GM19324 (cell line): ENCODE measurements around the gene AMOT.
"Not testable (repeated sequence)": the region's sequence is repeated elsewhere in the genome, so short reads cannot be mapped to it uniquely, and the experiment has no call there.

Experiments used
- ATAC-seq: cut with Tn5 transposase; IDR thresholded peaks from one replicate; pipeline ENCODE4 v1.9.1; 2021; ENCODE audit warnings: mild to moderate bottlenecking, moderate library complexity; ENCODE audit not compliant: unreplicated experiment, low FRiP score

The AMOT gene

GRCh38 chrX:112840382-112841113 is at the start of gene AMOT:
TSS of gene AMOT (minus strand) at chrX:112840831. CDS start at chrX:112823126, 17,705 bp downstream.
- peak; percentile 72 for ATAC-seq

GRCh38 chrX:112889400-112889799 is 48.8 kb upstream of the AMOT start:
- no peak for ATAC-seq

- ATAC-seq, result no peak
These were observed 48.3 kb upstream of the AMOT start for GRCh38 chrX:112888916-112889315.

- no peak for ATAC-seq
These were observed 37.1 kb upstream of the AMOT start for GRCh38 chrX:112877771-112878173.

GRCh38 chrX:112874614-112875013 is 34.0 kb upstream of the AMOT start:
- ATAC-seq, result no peak

- no peak for ATAC-seq
These were observed 33.5 kb upstream of the AMOT start for GRCh38 chrX:112874175-112874574.

- no peak for ATAC-seq
These were observed 28.0 kb upstream of the AMOT start for GRCh38 chrX:112868586-112868985.

GRCh38 chrX:112867570-112867969 is 26.9 kb upstream of the AMOT start:
- no peak for ATAC-seq

- no peak for ATAC-seq
These were observed 25.5 kb upstream of the AMOT start for GRCh38 chrX:112866175-112866574.

GRCh38 chrX:112865464-112866025 is 24.9 kb upstream of the AMOT start:
- no peak for ATAC-seq

- no peak for ATAC-seq
These were observed 23.2 kb upstream of the AMOT start for GRCh38 chrX:112863850-112864249.

GRCh38 chrX:112857478-112857878 is 16.8 kb upstream of the AMOT start:
- peak; percentile 82 for ATAC-seq

- ATAC-seq, result not testable (repeated sequence)
These were observed 14.3 kb upstream of the AMOT start for GRCh38 chrX:112854901-112855300.

GRCh38 chrX:112852851-112853250 is 12.2 kb upstream of the AMOT start:
- ATAC-seq, result no peak

GRCh38 chrX:112851806-112852205 is 11.2 kb upstream of the AMOT start:
- ATAC-seq, result peak; percentile 39

GRCh38 chrX:112851161-112851779 is 10.6 kb upstream of the AMOT start:
- peak; percentile 92 for ATAC-seq

GRCh38 chrX:112849016-112849415 is 8.4 kb upstream of the AMOT start:
- ATAC-seq, result no peak

- ATAC-seq, result no peak
These were observed 6.2 kb upstream of the AMOT start for GRCh38 chrX:112846782-112847181.

- no peak for ATAC-seq
These were observed 5.6 kb upstream of the AMOT start for GRCh38 chrX:112846187-112846586.

GRCh38 chrX:112844250-112844649 is 3.6 kb upstream of the AMOT start:
- ATAC-seq, result no peak

- ATAC-seq, result no peak
These were observed 1.2 kb upstream of the AMOT start for GRCh38 chrX:112841820-112842157.
